IPS-20b (cell line): Measurements from ENCODE around the gene B4GALNT2.
A peak's percentile ranks its signal among the peaks of the same experiment; 100 is the strongest.

Experiments
- H3K27ac ChIP-seq: one replicate; pipeline ENCODE4 v1.5.1; 2013; ENCODE audit warnings: low read length
- H3K27me3 ChIP-seq: 2 replicates; pipeline ENCODE4 v1.6.1; 2013; ENCODE audit warnings: mild to moderate bottlenecking, low read length, inconsistent platforms; ENCODE audit not compliant: insufficient read depth
- H3K36me3 ChIP-seq: 2 replicates; pipeline ENCODE4 v1.6.1; 2013; ENCODE audit warnings: low read depth, mild to moderate bottlenecking, inconsistent platforms, low read length, moderate library complexity; ENCODE audit not compliant: insufficient read depth
- H3K4me1 ChIP-seq: 2 replicates; pipeline ENCODE4 v1.6.1; 2013; ENCODE audit warnings: mild to moderate bottlenecking, control low read depth, inconsistent platforms, low read length, moderate library complexity; ENCODE audit not compliant: insufficient read depth
- H3K4me3 ChIP-seq: 2 replicates; pipeline ENCODE4 v1.5.1; 2013; ENCODE audit warnings: mild to moderate bottlenecking, low read length, inconsistent platforms
- H3K9ac ChIP-seq: 2 replicates; pipeline ENCODE4 v1.6.1; 2013; ENCODE audit warnings: low read depth, mild to moderate bottlenecking, inconsistent platforms, low read length, moderate library complexity
- H3K9me3 ChIP-seq: 2 replicates; pipeline ENCODE4 v1.6.1; 2013; ENCODE audit warnings: mild to moderate bottlenecking, low read depth, low read length, inconsistent platforms; ENCODE audit not compliant: insufficient read depth

Gene B4GALNT2

DNA sequence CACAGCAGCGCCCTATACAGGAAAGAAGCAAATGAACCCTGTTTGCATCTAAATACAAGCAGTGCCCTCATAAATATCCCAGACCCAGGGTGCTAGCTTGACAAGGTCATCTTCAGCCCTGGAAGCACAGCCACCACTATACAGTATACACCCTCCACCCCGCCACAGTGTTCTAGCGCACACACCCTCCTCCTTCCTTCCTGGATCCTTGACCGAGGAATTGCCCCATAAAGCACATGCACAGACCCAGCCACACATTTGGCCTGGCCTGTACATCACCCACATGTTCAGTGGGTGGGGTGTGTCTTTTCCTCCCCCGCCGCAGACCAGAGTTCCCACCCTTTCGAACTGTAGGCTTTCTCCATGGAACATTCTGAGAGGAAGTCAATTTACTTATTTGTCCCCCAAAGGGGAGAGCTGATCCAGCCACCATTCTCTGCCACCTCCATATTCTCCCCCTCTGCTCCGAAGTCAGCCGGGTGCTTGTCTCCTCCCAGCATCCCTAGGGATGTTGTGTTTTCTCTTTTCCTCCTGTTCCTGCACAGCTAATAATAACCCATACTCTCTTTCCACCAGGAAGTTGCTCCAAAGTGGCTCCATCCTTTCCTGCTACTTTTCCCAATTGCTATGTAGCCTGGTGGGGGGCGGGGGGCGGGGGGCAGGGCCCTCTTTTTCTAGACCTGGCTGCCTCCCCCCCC is 84.5 kb downstream of the B4GALNT2 start:
- Histone ChIP-seq H3K36me3 (no peaks in the 10 kb centered on the region), H3K27me3 (peaks cover 7% of the 10 kb centered on the region; the same call in 1 of the 2 replicates), H3K4me1 (peaks cover 11% of the 10 kb centered on the region; the same call in 1 of the 2 replicates), H3K4me3 (no peak overlapping the region), H3K27ac (no peak overlapping the region), H3K9ac (no peak overlapping the region), H3K9me3 (no peaks in the 10 kb centered on the region)

DNA sequence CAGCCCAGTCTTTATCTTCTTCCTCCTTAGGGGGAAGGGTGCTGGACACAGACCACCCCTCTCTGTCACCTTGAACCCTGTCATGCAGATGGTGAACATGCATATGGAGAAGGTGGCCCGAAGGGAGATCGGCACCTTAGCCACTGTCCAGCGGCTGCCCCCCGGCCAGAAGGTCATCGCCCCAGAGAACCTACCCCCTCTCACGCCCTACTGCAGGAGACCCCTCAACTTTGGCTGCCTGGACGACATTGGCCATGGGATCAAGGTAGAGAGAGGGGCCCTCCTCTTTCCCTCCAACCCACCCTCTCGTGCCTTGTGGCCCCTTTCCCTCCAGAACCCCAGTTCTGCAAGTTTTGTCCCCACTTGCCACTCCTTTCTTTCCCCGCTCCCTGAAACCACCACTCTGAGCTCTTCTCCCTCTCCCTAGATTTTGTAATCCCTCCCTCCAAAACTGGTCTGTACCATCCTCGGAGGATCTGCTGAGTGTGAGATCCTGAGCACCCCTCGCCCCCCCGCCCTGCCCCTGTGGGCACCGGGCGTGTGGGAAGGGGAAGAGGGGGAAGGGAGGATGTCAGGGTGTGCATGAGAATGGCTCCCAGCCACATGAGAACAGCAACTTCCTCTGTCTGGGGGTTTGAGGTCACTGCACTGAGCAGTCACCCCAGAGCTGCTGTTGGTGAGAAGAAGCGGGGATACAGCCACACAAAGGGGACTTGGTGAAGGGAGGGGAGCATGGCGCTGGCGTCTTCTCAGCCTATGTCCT is 85.3 kb downstream of the B4GALNT2 start:
- Histone ChIP-seq H3K4me3 (no peak overlapping the region), H3K4me1 (peaks cover 11% of the 10 kb centered on the region; the same call in 1 of the 2 replicates), H3K9ac (no peak overlapping the region), H3K36me3 (no peaks in the 10 kb centered on the region), H3K27ac (no peak overlapping the region), H3K9me3 (no peaks in the 10 kb centered on the region), H3K27me3 (peaks cover 15% of the 10 kb centered on the region)

DNA sequence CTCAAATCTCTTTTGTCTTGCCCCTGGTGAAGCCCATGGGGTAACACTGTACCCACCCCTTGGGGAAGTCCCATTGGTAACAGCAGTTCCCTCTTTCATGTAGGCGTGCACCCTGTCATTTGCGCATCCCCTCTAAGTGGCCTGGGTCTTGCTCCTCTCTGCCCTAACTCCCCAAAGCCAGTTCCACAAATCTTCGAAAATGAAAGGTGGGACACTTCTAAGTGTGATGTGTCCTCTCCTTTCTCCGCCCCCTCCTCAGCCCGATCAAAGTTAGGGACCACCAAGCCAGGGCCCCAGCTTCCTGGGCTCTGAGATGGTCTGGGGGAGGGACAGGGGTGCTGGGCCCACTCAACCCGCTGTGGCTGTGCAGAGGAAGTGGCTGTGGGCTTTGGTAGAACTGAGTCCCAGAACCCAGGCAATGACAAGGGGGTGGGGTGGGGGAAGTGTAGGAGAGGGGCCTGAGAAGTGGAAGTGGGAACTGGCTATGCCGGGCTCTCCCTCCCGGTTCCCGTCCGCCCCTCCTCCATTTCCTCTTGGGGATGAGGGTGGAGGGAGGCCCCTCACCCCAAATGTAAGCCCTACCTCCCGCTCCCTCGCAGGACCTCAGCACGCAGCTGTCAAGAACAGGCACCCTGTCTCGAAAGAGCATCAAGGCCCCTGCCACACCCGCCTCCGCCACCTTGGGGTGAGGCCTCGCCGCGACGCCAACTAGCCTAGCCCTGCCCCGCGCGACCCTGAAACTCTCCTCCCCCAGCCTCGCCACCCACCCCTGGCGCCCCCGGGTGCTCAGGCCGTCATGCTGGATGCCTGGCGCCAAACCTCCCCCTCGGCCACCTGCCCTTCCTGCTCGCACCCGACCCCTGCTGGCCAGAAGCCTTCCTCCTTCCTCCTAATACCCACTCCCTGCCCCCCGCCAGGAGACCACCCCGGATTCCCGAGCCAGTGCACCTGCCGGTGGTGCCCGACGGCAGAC is 86.7 kb downstream of the B4GALNT2 start:
- peaks cover 3% of the 10 kb centered on the region; the same call in 1 of the 2 replicates for H3K4me1 ChIP-seq
- no peaks in the 10 kb centered on the region for H3K9me3 ChIP-seq
- no peaks in the 10 kb centered on the region for H3K36me3 ChIP-seq
- no peak overlapping the region for H3K27ac ChIP-seq
- H3K27me3 ChIP-seq, result peaks cover 29% of the 10 kb centered on the region
- H3K9ac ChIP-seq, result no peak overlapping the region
- no peak overlapping the region for H3K4me3 ChIP-seq

DNA sequence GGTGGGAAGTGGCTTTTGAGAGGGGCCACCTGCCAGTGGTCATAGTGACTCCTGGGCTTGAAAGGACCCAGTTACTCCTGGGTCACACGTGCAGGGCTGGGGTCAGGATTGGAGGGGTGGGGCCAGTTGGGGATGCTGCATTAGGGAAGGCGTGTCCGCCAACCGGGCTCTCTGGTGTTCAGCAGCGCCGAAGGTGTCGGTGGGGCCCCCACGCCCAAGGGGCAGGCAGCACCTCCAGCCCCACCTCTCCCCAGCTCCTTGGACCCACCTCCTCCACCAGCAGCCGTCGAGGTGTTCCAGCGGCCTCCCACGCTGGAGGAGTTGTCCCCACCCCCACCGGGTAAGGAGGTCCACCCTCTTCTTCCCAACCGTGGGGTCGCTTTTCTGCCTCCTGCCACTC is 87.4 kb downstream of the B4GALNT2 start:
- no peak overlapping the region for H3K9ac ChIP-seq

DNA sequence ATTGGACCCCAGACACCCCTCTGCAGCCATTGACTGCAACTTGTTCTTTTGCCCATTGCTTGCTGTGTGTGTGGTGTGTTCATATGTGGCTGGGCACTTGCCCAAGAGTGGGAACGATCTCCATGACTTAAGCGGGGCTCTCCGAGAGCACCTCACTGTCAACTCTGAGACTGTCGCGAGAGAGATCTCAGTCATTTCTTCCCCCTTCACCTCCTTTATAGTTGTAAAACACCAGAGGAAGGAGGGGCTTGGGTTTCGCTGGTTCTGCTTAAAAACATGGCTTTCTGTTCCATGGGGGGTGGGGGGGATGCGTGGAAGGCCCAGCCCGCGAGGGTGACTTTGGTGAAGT is 90.6 kb downstream of the B4GALNT2 start:
- peak overlapping the region; percentile 59; the same call in 1 of the 2 replicates for H3K4me3 ChIP-seq
- H3K9ac ChIP-seq, result no peak overlapping the region
- H3K36me3 ChIP-seq, result no peaks in the 10 kb centered on the region
- H3K27me3 ChIP-seq, result peaks cover 68% of the 10 kb centered on the region
- no peaks in the 10 kb centered on the region for H3K9me3 ChIP-seq
- no peaks in the 10 kb centered on the region for H3K4me1 ChIP-seq
- no peak overlapping the region for H3K27ac ChIP-seq

More for the DNA sequence above, 87.4 kb downstream of the B4GALNT2 start:
- H3K27me3 ChIP-seq, result peaks cover 36% of the 10 kb centered on the region
- H3K27ac ChIP-seq, result no peak overlapping the region
- H3K36me3 ChIP-seq, result no peaks in the 10 kb centered on the region
- no peak overlapping the region for H3K4me3 ChIP-seq
- H3K9me3 ChIP-seq, result no peaks in the 10 kb centered on the region
- peaks cover 3% of the 10 kb centered on the region; the same call in 1 of the 2 replicates for H3K4me1 ChIP-seq

DNA sequence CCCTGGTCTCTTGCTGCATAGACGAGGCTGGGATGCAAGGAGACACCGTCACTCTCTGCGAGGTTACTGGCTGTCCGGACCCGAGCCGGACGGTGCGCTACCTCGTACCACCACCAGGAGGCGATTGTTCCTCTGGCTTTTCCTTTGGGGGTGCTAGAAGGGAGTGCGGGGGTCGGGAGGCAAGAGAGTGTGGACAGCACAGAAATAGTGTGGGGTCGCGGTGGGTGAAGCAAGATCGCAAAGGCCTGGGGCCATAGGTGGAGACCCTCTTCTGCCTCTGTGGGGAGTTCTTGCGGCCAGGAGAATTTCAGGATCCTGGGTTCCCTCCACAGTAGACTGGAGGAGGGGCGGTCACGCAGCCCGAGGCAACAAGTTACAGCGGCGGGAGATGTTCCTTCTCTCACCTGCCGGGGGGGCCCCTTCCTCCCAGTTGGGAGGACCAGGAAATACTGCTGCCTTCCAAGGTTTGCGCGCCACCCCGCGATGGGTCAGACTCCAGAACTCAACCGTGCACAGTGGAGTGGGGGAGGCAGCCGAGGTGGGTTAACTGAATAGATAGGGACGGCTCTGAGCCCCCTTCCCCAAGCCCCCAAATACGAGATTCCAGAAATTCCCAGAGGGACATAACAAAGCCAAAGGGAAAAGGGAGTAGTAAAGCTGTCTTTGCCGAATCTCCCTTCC is 91.1 kb downstream of the B4GALNT2 start:
- Histone ChIP-seq H3K4me1 (no peaks in the 10 kb centered on the region), H3K27ac (no peak overlapping the region), H3K9ac (peak overlapping the region; percentile 41; the same call in 1 of the 2 replicates), H3K36me3 (no peaks in the 10 kb centered on the region), H3K4me3 (peak overlapping the region; percentile 59), H3K9me3 (no peaks in the 10 kb centered on the region), H3K27me3 (peaks cover 70% of the 10 kb centered on the region)

DNA sequence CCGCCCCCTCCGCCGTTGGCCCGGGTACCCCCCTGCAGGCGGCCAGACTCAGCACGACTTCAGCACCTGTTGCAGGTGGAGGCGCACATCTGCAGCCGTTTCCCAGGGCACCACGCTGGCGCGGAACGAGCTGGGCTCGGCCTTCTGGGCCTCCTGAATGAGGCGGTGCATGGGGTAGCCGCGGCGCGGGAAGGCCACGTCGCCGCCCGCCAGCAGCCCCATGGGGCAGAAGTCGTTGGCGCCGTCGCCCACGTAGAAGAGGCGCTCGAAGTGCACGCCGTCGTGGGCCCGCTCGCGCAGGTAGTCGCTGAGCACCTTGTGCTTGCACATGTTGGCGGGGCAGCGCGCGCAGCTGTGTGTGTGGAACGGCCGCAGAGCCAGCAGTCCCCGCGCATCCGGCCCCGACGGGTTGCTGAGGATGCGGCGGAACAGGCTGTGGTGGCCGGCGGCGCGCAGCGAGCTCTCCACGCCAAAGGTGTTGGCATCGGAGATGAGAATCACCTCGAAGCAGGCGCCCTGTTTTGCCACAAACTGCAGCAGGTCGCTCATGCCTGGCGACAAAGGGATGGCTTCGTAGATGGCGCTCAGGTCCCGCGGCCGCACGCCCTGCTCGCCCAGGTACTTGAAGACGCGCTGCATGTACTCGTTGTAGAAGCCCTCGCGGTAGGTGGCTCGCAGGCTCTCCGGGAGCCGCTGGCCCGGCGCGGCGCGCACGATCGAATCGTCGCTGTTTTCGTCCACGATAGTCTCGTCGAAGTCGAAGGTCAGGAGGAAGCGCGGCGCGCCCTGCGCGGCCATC is 91.8 kb downstream of the B4GALNT2 start:
- Histone ChIP-seq H3K9me3 (no peaks in the 10 kb centered on the region), H3K36me3 (no peaks in the 10 kb centered on the region), H3K4me1 (no peaks in the 10 kb centered on the region), H3K27me3 (peaks cover 77% of the 10 kb centered on the region), H3K9ac (peak overlapping the region; percentile 41; the same call in 1 of the 2 replicates), H3K27ac (no peak overlapping the region), H3K4me3 (peak overlapping the region; percentile 59)

DNA sequence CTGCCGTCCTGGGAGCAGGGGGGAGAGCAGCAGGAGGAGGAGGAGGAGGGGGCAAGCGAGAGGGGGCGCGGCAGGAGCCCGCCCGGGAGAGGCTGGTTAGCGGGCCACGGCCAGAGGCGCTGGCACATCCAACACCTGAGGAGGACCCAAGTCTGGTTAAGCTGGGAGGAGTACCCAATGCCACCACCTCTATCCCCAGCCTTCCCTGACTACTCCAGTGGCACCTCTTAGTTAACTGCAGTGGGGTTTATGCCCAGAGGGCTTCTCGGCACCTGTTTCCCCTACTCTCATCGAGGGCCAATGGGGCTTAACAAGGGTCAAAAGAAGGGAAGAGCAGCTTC is 92.4 kb downstream of the B4GALNT2 start:
- H3K9me3 ChIP-seq, result no peaks in the 10 kb centered on the region
- no peaks in the 10 kb centered on the region for H3K36me3 ChIP-seq
- no peaks in the 10 kb centered on the region for H3K4me1 ChIP-seq
- peaks cover 83% of the 10 kb centered on the region for H3K27me3 ChIP-seq
- no peak overlapping the region for H3K27ac ChIP-seq
- H3K9ac ChIP-seq, result peak overlapping the region; percentile 41; the same call in 1 of the 2 replicates
- peak overlapping the region; percentile 59 for H3K4me3 ChIP-seq

DNA sequence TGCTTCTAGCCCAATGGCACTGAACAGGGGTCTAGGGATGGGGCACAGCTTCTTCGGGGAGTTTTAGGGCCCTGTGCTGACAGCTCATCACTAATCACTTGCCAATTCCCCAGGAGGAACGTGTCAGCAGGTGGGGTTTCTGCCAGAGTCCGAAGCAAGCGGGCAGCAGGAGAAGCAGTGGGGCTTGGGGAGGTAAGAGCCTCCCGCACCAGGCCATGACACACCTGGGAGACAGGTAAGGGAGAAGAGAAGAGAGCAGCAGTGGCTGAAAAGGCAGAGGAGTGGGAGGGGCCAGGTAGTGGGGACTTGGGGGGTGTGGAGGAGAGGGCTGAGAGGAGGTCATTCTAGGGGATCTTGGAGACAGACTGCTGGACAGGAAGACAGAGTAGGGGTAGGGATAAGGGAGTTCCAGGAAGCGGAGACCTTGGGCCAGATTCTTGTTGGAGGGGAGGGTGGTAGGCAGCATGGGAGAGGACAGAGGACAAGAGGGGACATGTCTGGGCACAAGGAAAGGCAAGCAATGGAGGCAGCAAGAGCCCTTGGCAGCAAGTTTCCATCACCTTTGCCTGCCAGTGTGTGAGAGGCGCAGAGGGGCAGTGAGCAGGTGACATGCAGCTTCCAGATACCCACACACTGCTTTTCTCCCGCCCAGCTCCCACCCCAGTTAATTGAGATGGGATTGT is 93.1 kb downstream of the B4GALNT2 start:
- Histone ChIP-seq H3K9ac (no peak overlapping the region), H3K27me3 (peaks cover 89% of the 10 kb centered on the region), H3K4me3 (no peak overlapping the region), H3K9me3 (no peaks in the 10 kb centered on the region), H3K4me1 (no peaks in the 10 kb centered on the region), H3K36me3 (no peaks in the 10 kb centered on the region), H3K27ac (no peak overlapping the region)
